ENCODE measurements around the gene LGALS3BP.

The LGALS3BP gene

DNA sequence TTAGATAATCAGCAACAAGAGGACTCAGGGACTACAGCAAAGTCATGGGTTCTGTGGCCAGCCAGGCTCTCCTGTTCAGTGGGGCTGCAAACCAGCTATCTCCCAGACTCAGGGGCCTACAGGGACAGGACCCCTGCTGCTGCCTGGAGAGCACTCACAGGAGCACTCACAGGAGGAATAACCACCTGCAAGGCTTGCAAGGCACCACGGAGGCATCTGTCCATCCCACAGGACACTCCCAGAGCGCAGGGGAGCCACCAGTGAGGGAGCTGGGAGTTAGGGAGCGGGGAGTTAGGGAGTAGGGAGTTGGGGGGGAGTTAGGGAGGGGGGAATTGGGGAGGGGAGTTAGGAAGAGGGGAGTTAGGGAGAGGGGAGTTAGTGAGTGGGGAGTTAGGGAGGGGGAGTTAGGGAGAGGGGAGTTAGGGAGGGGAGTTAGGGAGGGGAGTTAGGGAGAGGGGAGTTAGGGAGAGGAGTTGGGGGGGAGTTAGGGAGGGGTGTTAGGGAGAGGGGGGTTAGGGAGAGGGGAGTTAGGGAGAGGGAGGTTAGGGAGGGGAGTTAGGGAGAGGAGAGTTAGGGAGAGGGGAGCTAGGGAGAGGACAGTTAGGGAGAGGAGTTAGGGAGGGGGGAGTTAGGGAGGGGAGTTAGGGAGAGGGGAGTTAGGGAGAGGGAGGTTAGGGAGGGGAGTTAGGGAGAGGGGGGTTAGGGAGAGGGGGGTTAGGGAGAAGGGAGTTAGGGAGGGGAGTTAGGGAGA is 24.1 kb upstream of the LGALS3BP start:
- TF ChIP-seq, protein P1, sequence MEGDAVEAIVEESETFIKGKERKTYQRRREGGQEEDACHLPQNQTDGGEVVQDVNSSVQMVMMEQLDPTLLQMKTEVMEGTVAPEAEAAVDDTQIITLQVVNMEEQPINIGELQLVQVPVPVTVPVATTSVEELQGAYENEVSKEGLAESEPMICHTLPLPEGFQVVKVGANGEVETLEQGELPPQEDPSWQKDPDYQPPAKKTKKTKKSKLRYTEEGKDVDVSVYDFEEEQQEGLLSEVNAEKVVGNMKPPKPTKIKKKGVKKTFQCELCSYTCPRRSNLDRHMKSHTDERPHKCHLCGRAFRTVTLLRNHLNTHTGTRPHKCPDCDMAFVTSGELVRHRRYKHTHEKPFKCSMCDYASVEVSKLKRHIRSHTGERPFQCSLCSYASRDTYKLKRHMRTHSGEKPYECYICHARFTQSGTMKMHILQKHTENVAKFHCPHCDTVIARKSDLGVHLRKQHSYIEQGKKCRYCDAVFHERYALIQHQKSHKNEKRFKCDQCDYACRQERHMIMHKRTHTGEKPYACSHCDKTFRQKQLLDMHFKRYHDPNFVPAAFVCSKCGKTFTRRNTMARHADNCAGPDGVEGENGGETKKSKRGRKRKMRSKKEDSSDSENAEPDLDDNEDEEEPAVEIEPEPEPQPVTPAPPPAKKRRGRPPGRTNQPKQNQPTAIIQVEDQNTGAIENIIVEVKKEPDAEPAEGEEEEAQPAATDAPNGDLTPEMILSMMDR (IDR thresholded peaks at IDR 0.05; ENCODE audit: low read depth, low read length): no peak
- Histone ChIP-seq H3K27me3 (ENCODE audit: insufficient read depth, low read depth, severe bottlenecking) (no peaks in the 10 kb centered on the region), H3K27ac (no peak overlapping the region)

DNA sequence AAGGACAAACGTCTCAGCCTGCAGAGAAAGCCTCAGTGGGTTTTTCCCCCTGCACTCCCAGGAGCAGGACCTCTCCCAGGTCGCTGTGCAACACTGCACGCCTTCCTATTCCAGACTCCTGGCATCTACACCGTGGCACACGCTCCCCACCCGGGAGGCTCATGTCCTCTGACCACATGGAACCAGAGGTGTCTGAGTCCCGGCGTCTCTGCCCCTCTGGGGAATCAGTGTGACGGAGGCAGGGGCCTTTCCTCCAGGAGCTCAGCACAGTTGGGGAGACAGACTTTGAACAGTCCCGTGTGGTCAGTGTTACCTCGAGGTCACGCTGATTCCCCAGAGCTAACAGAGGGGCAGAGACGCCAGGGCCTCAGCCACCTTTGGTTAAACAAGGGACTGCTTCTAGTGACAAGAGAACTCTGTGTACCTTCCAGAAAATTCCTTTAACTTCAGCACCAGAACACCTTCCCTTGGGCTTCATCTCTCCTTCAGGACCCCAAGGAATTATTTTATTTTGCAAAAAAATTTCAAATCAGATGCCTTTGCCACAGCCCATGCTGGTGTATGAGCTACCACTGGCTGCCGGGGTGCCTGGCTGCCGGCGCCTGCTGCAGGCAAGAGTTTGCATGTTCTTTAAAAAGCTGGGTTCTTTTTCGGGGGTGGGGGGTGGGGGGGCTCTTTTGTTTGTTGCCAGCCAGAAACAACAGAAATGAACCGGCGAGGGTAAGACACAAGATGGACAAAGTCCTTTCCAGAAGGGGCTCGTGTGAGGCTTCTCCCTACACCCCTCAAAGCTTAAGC is 23.3 kb upstream of the LGALS3BP start:
- DNase-seq: no peak
- H3K36me3 ChIP-seq: peaks cover 40% of the 10 kb centered on the region
- TF ChIP-seq, protein P1 (IDR thresholded peaks at IDR 0.05; ENCODE audit: low read depth, low read length): no peak

More for the DNA sequence above, 24.1 kb upstream of the LGALS3BP start:
- DNase-seq: no peak
- H3K36me3 ChIP-seq: peaks cover 43% of the 10 kb centered on the region
- H3K9me3 ChIP-seq (ENCODE audit: severe bottlenecking): no peaks in the 10 kb centered on the region
- no peak overlapping the region for H3K4me3 ChIP-seq (ENCODE audit: low read depth, low read length)

DNA sequence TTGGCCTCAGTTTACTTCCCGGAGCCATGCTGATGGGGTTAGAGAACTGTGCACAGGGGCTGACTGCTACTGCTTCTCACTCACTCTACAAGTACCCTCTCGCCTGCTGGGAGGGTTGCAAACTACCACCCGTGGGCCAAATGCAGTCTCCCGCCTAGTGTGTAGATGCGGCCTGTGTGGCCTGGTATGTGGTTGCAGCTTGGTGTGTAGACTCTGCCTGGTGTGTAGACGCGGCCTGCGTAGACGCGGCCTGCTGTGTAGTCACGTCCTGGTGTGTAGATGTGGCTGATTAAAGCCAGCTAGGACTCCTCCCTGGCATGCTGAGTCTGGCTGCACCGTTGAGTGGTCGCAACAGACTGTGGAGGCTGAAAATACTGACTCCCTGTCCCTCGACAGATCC is 22.6 kb upstream of the LGALS3BP start:
- no peaks in the 10 kb centered on the region for H3K27me3 ChIP-seq (ENCODE audit: insufficient read depth, low read depth, severe bottlenecking)
- H3K27ac ChIP-seq: no peak overlapping the region
- TF ChIP-seq, protein P1 (IDR thresholded peaks at IDR 0.05; ENCODE audit: low read depth, low read length): no peak
- H3K9me3 ChIP-seq (ENCODE audit: severe bottlenecking): no peaks in the 10 kb centered on the region
- H3K36me3 ChIP-seq: peaks cover 40% of the 10 kb centered on the region
- no peak for DNase-seq
- no peak overlapping the region for H3K4me3 ChIP-seq (ENCODE audit: low read depth, low read length)

More for the DNA sequence above, 23.3 kb upstream of the LGALS3BP start:
- no peaks in the 10 kb centered on the region for H3K9me3 ChIP-seq (ENCODE audit: severe bottlenecking)
- H3K4me3 ChIP-seq (ENCODE audit: low read depth, low read length): no peak overlapping the region
- H3K27ac ChIP-seq: no peak overlapping the region
- H3K27me3 ChIP-seq (ENCODE audit: insufficient read depth, low read depth, severe bottlenecking): no peaks in the 10 kb centered on the region

DNA sequence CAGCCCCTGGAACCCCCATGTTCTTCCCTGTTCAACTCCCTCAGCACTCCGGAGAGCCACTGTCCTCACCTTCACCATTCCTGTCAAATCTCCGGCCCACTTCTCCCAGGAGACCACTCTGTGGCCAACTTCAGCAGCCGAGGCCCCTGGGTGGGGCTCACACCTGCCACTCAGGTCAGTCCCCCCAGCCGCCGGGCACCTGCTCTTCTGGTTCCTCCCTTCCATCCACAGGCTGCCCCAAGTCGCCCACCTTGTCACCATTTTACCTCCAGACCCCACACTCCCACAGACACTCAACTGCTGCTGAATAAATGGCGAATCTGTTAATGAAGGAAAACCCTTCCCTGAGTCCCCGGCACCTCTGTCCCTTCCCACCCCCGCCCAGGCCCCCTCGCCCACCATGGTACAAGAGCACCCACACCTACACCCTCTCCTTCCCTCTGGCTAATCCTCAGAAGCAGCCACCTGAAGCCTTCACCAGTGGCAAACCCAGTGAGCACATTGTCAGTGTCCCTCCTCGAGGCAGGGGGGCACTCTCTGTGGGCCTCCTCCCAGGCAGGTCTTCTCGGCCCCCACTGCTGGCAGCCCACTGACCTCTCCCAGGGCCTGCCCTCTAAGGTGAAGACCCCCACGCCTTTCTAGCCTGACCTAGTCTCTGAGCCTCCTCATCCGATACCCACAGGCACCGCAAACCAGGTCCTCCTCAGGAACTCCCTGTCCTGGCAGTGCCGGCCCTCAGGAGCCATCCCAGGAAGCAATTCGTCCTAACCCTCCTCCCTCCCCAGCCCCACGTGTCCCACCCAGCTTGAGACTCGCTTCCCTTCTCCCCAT is 21.7 kb upstream of the LGALS3BP start:
- no peak overlapping the region for H3K27ac ChIP-seq
- peaks cover 42% of the 10 kb centered on the region for H3K36me3 ChIP-seq
- no peaks in the 10 kb centered on the region for H3K9me3 ChIP-seq (ENCODE audit: severe bottlenecking)
- DNase-seq: no peak
- TF ChIP-seq, protein P1 (IDR thresholded peaks at IDR 0.05; ENCODE audit: low read depth, low read length): no peak
- no peak overlapping the region for H3K4me3 ChIP-seq (ENCODE audit: low read depth, low read length)
- no peaks in the 10 kb centered on the region for H3K27me3 ChIP-seq (ENCODE audit: insufficient read depth, low read depth, severe bottlenecking)

DNA sequence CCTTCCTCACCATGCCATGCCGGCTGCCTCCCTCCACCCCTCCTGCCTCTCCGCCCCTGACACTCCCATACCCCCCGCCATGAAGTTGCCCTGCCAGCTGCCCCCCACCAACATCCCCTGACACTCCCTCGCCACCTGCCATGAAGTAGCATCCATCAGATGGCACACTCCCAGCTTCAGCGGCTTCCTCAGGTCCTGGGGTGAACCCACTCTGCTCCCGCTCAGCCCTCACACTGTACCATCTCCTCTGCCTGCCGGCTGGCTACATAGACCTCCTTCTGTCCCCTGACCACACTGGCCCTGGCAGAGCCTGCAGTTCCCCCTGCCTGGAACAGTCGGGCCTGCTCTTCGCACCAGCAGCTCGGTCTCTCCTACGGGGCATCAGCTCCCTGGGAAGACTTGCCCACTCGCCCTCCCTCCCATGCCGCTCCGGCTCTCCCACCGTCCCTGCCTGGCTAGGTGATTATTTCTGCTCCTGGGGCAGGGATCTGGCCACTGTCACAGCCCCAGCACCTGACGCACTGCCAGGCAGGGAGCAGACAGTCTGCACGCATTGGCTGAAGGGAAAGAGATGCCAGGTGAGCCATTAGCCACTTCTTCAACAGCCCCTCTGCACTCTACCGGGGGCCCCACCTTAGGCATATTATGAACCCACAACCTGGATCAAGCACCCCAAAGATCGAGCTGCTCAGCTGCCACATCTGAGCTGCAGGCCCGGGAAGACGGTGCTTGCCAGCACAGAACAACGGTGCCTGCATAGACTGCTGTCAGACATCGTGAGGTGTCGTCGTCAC is 20.9 kb upstream of the LGALS3BP start:
- TF ChIP-seq, protein P1 (IDR thresholded peaks at IDR 0.05; ENCODE audit: low read depth, low read length): no peak
- DNase-seq: no peak
- no peaks in the 10 kb centered on the region for H3K9me3 ChIP-seq (ENCODE audit: severe bottlenecking)
- H3K27me3 ChIP-seq (ENCODE audit: insufficient read depth, low read depth, severe bottlenecking): no peaks in the 10 kb centered on the region
- H3K4me3 ChIP-seq (ENCODE audit: low read depth, low read length): no peak overlapping the region
- H3K27ac ChIP-seq: no peak overlapping the region
- H3K36me3 ChIP-seq: peaks cover 50% of the 10 kb centered on the region
